ENCODE results near the gene HVCN1. TPM values are rescaled to one million over a fixed set of nuclear protein-coding genes. Genes with fewer than 3 reads are reported as not detected.

Gene HVCN1
- total RNA-seq, 6 experiments from 2014 or later = 0.55 to 2.4 (median 1.6) TPM

DNA sequence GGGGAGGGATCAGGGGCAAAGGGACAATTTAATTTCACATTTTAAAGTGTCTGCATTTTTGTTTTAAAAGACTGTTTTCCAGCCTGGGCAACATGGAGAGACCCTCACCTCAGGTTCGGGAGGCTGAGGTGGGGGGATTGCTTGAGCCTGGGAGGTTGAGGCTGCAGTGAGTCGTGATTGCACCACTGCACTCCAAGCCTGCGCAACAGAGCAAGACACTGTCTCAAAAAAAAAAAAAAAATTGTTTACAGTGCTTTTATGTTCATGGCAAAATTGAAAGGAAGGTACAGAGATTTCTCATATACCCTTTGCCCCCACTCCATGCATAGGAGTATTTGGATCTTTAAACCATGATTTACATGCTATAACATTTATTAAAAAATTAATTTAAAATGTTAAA lies 16.4 kb upstream of the HVCN1 start:
- WGBS (ENCODE audit: insufficient coverage, low coverage, low lambda C conversion rate, missing lambda C conversion rate) = 19% methylated on average over 3 of the region's 3 CpGs
- no peak overlapping the region for H3K27ac ChIP-seq
- no peaks in the 10 kb centered on the region for H3K27me3 ChIP-seq
- H3K9me3 ChIP-seq = no peaks in the 10 kb centered on the region
- ATAC-seq (no peak), DNase-seq (no peak)
- no peak overlapping the region for H3K4me3 ChIP-seq
- H3K36me3 ChIP-seq = no peaks in the 10 kb centered on the region
- no peaks in the 10 kb centered on the region for H3K4me1 ChIP-seq
- no peak for TF ChIP-seq POLR2A (IDR thresholded peaks at IDR 0.05)
- TF ChIP-seq, protein P1, sequence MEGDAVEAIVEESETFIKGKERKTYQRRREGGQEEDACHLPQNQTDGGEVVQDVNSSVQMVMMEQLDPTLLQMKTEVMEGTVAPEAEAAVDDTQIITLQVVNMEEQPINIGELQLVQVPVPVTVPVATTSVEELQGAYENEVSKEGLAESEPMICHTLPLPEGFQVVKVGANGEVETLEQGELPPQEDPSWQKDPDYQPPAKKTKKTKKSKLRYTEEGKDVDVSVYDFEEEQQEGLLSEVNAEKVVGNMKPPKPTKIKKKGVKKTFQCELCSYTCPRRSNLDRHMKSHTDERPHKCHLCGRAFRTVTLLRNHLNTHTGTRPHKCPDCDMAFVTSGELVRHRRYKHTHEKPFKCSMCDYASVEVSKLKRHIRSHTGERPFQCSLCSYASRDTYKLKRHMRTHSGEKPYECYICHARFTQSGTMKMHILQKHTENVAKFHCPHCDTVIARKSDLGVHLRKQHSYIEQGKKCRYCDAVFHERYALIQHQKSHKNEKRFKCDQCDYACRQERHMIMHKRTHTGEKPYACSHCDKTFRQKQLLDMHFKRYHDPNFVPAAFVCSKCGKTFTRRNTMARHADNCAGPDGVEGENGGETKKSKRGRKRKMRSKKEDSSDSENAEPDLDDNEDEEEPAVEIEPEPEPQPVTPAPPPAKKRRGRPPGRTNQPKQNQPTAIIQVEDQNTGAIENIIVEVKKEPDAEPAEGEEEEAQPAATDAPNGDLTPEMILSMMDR (IDR thresholded peaks at IDR 0.05) = no peak
- intact Hi-C loops (cut with DNase I) = loop anchor here in 1 of 2 donors (10.0 kb wide), 1 partner anchor 179 kb away; no protein-coding TSS in a partner anchor

DNA sequence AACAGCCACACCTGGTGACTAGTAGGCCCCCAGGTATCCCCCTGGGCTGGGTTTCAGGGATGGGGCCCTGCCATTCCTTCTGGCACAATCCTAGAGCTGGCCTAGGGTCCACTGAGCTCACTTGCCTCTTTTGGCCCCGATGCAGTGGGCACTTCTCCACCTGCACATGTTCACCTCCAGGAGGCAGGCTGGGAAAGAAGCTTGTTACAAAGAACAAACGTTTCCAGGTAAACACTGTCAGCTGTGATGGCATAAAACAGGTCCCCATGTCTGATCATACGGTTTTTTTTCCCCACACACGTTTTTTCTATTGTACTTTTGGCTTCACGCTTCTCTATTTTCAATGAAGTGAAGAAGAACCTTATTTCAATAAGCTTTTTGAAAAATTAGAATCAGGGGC lies 15.8 kb upstream of the HVCN1 start:
- Histone ChIP-seq H3K4me3 (no peak overlapping the region), H3K27me3 (no peaks in the 10 kb centered on the region), H3K9me3 (no peaks in the 10 kb centered on the region), H3K36me3 (no peaks in the 10 kb centered on the region), H3K4me1 (no peaks in the 10 kb centered on the region), H3K27ac (no peak overlapping the region)
- intact Hi-C loops (cut with DNase I) = loop anchor here (5.0 to 10.0 kb wide), 2 partner anchors 123 to 180 kb away; no protein-coding TSS in a partner anchor
- peak in 1 of 3 donors; percentile 35 for DNase-seq
- 17% methylated on average over 4 of the region's 5 CpGs for WGBS (ENCODE audit: insufficient coverage, low coverage, low lambda C conversion rate, missing lambda C conversion rate)
- no peak for TF ChIP-seq POLR2A (IDR thresholded peaks at IDR 0.05)
- TF ChIP-seq, protein P1 (IDR thresholded peaks at IDR 0.05) = peak; percentile 44 to 53 (median 51)
- peak; percentile 79 to 94 (median 82) for ATAC-seq

DNA sequence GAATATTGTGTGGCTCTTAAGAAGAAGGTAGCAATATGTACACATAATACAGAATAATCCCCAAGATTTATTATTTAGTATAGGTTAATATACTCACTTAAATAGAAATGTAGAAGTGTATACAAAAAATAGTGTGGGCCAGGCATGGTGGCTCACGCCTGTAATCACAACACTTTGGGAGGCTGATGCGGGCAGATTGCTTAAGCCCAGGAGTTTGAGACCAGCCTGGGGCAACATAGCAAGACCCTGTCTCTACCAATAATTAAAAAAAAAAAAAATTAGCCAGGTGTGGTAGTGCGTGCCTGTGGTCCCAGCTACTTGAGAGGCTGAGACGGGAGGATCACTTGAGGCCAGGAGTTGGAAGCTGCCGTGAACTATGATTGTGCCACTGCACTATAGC lies 15.3 kb upstream of the HVCN1 start:
- no peak overlapping the region for H3K4me3 ChIP-seq
- no peak overlapping the region for H3K27ac ChIP-seq
- H3K36me3 ChIP-seq = no peaks in the 10 kb centered on the region
- DNase-seq = no peak
- intact Hi-C loops (cut with DNase I) = loop anchor here (5.0 to 10.0 kb wide), 2 partner anchors 123 to 181 kb away; no protein-coding TSS in a partner anchor
- no peak for ATAC-seq
- no peak for TF ChIP-seq POLR2A (IDR thresholded peaks at IDR 0.05)
- TF ChIP-seq, protein P1 (IDR thresholded peaks at IDR 0.05) = no peak
- WGBS (ENCODE audit: insufficient coverage, low coverage, low lambda C conversion rate, missing lambda C conversion rate) = 81% methylated on average over 5 of the region's 5 CpGs
- H3K4me1 ChIP-seq = no peaks in the 10 kb centered on the region
- no peaks in the 10 kb centered on the region for H3K27me3 ChIP-seq
- no peaks in the 10 kb centered on the region for H3K9me3 ChIP-seq

DNA sequence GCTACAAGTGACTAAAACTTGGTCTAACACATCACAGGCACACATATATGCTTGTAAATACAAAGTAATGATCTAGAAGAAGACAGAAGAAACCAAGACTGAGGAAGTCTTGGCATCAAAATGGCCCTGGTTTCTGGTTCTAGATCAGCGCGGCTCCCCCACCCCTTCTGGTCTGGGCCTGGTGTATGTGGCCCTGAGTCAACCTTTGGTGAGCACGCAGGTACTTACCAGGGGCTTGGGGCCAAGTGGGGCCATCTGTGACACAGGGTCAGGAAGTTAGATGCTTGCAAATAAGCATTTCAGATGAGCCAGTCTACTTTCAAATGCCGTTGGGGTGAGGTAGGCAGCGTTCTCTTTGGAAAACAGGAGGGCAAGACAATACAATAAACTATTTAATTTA lies 13.2 kb upstream of the HVCN1 start:
- WGBS (ENCODE audit: insufficient coverage, low coverage, low lambda C conversion rate, missing lambda C conversion rate) = 78% methylated on average over 5 of the region's 5 CpGs
- intact Hi-C loops (cut with DNase I) = loop anchor here (5.0 to 10.0 kb wide), 2 partner anchors 125 to 183 kb away; no protein-coding TSS in a partner anchor
- Histone ChIP-seq H3K27me3 (no peaks in the 10 kb centered on the region), H3K4me3 (no peak overlapping the region), H3K4me1 (peaks cover 0 to 8% (median 0%) of the 10 kb centered on the region in 4 donors), H3K27ac (no peak overlapping the region), H3K36me3 (no peaks in the 10 kb centered on the region), H3K9me3 (no peaks in the 10 kb centered on the region)
- no peak for DNase-seq
- TF ChIP-seq, protein P1 (IDR thresholded peaks at IDR 0.05) = no peak
- TF ChIP-seq POLR2A (IDR thresholded peaks at IDR 0.05) = no peak
- no peak for ATAC-seq
